T1000 (cell line): ENCODE data around the gene PBX3.
"Not testable (repeated sequence)": the region's sequence is repeated elsewhere in the genome, so short reads cannot be mapped to it uniquely, and the experiment has no call there.

Source experiments
- DNase-seq: peaks from one replicate; lab custom pipeline; 2025; ENCODE audit warnings: mixed read lengths; lab: John Stamatoyannopoulos, UW

The PBX3 gene

DNA sequence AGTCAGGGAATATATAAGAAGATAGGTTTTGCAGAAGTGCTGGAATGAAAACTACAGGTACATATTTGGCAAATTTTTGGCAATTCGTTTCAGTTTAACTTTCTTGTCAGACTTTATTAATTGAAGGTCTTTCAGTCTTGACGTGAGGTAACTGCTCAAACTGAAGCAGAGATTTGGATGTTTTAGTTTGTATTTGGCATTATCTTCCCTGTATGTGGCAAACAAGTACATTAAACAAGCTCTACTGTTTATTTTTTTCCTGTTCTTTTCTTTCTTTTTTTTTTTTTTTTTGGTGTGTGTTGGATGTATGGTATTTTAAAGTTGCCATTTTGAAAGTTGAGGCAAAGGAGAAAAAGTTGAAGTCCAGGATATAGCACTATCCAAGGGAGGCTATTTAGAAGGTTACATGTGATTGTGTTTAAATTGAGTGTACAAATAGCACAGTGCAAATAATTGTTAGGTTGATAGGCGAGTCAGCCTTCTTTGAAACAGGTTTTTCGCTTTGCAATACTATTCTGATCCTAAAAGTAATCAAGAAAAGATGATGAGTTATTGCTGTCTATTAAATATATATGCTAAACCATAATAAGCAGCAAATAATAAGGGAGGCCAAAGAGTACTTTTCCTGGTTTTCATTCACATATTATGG is 2.2 kb downstream of the PBX3 start:
- DNase-seq: no peak

DNA sequence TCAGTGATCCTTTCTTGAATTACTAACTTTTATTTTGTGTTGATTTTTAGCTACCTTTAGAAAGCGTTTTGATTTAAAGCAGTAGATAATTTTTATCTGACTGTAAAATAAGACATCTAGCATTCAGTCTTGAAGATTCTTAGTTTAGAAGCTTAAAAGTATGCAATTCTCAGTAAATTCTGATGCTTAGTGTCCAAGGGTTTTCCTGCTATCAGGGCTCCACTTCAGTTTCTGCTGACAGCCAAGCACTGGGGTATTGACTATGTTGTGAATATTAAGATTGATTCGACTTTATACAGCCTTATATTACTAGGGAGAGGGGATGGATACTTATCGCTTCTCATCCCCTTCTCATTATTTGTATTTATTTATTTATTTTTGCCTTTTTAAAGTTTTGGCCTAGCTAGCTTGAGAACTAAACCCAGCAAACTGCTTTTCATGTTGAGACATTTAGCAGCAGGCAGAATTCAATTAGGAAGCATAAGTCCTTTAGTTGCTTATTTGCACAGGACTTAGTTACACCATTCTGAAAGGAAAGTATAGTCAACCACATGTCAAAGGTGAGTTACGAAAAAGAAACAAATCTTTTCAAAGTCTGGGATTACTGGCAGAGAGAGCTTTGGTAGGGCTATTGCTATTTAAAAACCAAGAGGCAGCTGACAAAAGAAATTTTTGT is 2.9 kb downstream of the PBX3 start:
- no peak for DNase-seq

DNA sequence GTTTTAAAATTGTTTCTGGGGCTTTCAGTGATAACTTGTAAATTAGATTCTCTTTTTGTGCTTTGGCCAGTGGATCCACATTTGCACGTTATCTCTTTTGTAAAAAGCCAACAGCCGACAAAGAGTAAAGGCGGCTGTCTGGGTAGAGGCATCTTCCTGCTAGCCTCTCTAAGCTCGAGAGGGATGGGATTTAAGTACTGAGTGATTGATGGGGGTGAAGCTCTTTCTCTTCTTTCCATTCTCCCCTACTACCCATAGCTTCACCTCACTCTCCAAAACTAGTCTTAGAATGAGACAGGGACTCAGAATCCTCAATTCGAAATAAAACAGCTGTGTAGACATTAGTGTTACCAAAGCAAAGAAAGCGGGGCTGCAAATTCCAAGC is 3.4 kb downstream of the PBX3 start:
- DNase-seq: no peak

DNA sequence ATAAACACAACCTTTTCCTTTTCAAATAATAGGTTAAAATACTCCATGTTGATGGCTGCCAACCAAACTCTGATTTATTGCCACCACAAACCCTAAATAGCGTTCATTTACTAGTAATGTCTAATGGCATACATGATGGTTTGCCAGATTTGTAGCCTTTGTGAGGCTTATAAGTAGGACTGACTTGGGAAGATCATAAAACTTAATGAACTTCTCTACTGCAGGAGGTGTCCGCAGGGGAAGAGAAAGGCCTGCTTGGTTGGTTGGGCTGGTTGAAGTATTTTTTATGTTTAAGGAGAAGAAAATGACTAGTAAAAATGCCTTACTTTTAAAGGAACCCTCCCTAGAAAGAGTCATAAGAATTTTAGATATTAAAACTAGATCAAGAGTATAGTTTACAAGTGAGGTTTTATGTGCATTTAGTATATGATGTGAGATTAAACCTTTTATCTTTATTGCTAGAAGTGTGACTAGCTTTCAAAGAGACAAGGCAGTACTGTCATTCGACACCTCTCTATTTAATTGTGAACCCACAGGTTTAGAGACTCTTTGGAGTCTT is 5.0 kb downstream of the PBX3 start:
- DNase-seq: no peak

DNA sequence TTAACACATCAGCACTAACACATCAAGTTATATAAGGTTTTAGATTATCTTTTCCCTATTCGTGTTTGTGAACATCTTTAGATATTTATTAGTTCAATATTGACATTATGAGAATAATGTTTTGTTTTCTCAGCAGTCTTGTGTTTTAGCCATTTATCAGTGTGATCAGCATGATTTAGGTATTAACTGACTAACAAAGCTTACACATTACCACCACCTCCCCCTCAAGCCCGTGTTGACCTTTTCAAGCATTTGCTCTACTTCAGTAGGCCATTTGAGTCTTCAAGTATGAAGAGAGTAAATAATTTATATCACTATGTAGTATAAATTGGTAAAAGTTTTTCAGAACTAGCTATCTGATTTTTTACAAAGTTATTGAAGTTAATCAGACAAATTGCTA is 6.9 kb downstream of the PBX3 start:
- DNase-seq: no peak

DNA sequence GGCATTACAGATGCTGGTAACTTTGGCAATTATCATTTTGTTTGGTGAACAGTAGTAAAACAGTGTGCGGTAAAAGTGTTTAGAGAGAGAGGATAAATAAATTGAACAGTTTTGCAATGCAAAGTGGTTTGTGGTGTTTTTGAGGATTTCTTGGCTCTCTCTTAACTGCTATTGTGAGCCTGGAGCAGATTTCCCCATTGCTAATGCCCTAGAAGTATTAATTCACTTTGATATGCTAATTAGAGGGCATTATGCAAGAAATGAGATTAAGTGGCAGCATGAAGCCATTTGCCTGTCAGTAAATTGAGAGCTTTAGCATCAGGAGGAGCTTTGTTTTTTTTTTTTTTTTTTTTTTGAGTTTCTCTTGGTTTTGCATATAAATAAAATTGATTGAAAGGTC is 8.2 kb downstream of the PBX3 start:
- no peak for DNase-seq

DNA sequence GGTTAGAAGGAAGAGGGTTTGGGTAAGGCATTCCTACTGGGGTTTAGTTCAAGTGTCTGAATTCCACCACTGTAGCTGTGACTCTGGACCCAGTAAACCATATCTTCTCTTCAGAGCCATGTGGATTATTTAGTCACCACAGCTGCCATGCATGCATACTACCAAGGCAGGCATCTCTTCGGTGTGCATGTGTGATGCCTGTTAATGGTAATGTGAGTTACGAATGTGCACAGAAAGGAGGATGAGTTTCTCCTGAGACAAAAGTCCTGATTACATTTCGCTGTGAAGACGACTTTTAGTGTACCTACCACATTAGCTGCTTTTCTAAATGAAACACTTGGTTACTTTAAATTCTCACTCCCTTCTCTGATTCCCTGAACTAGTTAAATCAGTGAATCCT is 9.3 kb downstream of the PBX3 start:
- no peak for DNase-seq

DNA sequence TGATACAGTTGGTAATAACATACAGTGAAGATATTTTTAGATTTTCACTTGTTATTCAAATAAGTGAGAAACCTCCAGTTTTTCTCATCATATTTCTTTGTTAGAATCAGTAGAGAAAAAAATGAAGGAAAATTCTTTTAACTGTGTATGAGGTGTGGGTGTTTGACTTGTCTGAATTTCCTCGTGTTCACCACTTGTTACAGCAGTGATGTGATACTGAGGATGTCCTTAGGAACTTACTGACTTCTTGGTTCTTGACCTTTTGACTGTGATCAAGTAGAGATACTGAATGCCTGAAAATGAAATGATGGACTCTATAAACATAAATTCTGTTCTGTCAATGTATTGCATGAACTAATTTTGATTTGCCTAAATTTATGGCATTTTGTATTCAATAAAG is 10.7 kb downstream of the PBX3 start:
- DNase-seq: no peak

DNA sequence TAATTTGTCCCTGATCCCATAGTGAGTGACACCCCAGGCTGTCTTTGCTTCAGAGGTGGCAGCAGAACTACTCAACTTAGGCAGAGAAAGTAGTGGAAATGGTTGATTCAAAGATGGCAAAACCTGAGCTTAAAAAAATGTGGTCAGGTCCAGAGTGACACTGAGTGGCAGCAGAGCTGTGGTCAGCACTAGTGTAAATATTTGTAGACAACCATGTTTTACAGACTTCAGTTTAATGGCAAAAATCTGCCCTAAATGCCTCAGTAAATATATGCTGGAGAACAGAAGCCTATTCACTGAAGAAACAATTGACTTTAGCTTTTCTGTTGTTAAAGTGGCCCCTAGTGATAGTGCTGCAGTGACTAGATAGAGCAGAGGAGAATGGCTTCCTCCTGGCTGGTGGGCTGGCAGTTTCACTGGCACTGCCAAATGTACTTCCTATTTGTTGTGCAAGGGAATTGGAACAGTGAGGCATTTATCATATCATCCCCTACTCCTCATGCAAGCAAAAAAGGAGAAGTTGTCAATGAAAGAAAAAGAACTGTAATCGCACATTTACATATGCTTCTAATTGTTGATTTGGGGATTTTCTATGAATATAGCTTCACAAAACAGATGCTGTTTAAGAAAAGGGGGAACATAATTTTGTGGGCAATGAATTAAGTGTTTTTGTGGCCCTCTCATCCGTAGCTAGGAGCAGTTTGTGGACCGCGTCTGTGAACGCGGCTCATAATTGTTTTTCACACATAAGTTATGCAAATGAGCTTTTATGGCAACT is 12.0 kb downstream of the PBX3 start:
- no peak for DNase-seq

DNA sequence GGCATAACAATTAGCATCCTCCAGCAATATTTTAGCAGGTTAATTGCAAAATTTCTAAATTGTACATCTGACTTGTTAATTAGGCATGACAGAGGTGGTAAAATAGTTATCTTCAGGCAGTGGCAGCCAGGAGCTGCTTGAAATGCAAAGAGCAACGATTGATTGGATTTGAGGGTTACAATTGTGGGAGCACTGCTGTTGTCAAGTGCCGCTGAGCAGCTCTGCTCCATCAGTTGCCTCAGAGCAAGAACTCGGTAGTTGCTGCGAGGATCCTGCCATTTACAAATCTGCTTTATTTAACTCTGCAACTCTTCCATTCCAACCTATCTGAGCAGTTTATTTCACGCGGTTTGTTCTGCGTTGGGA is 12.6 kb downstream of the PBX3 start:
- DNase-seq: no peak

DNA sequence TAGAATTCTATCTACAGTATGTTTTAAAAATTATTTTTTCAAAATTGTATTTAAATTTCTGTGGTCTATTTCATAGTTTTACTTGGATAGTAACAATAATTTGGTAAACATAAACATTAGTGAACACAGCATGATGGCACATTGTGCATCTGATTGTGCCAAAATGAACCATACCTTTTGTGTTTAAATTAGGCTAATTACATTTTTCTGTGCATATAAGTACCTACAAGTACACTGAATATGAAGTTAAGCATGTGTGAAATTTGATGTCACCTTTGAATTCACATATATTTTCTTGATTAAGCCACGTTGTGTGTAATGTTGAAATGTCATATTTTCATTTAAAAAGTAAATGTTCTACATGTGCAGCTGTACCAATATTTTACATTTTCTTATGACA is 13.4 kb downstream of the PBX3 start:
- no peak for DNase-seq

DNA sequence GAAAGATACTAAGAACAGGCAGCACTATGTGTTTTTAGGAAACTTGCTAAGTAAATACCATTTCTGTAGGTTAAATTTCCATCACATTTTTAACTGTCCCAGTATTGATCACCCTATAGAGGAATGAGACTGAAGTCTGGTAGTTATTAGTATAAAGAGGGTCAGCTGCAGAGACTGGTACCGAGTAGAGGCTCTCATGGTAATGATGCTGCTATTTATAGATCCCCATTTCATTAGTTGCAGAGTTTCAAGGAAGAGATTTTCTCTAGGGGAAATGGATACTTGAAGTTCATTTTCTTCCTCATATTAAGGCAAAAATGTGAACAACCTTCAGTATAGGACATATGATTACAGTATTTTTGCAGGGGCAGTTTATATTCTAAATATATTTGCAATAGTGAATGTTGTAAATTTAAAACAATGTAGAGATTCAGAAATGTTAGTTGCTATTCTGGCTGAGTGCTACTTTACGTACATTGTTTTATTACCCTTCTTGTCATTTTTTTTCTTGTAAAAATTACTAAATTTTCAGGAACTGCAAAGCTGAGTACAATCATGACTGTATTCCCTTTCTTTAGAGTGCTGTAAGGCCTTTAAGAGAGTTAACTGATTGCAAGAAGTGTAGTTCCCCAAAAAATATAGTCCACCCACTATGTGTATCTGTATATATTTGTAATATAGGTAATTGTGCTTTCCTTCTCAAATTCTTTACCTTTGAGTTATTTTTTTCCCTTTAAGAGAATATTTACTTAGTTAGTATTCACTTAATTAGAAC is 14.7 kb downstream of the PBX3 start:
- no peak for DNase-seq

DNA sequence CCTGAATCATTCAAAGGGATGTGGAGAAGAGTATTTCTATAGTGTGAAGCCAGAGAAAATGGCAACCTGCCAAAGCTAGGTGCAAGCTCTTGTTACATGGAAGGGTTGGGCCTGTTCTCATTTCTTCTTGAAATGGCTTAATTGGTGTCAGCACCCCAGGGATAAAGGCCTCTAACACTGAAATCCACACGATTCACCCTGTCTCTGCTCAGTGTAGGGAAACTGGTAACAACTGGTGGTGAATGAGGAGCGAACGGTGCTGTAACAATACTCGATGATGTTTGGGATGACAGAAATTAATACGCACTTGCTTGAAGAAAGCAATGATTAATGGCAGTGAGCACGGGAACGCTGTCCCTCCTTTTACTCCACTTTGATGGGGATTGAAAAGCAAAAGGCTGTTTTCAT is 16.2 kb downstream of the PBX3 start:
- DNase-seq: no peak

DNA sequence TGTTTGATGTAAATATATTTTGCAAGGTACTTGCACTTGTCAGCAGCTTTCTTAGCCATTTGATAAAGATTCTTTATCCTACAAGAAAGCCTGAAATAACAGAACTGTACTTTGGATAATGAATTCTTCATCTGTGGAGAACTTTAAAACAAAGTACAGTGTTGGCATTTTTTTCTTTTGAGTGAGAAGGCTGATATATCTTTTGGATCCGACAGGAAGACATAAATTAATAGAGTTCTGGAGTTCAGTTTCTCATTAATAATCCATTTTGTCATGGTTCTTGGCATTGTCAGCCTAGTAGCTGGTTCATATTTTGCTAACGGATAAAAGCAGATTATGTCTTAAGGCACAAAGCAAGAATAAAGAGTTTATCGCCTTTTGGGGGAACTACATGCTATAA is 17.0 kb downstream of the PBX3 start:
- no peak for DNase-seq

DNA sequence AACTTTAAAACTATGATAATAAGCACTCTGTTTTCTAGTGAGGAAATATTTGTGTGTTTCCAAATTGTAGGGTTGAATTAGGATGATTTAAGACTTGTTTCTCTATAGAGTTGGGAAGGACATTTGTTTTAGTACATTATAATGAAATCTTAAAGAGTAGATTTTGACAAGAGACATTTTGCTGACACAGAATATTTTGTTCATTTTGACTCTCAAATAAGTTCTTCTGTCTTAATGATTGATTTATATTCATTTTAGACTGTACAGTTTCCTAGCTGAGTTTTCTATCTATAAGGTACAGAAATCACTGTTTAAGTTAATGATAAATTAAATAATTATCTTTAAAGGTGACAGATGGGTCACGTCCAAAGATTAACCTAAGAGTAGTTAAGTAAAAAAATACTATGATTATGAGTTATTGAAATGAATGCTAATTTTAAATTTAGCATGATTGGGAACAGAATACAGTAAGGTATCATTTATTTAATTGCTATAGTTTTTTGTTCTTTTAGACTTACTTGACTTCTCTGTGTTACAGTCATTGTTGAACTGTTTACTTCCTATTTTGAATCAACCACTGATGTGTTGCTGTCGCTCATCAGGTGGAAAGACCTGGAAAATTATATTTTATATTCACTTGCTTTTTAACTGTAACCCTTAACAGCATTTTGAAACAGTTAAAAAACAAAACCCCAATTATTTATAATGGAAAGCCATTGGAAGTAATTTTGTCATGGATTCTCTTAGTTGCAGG is 19.5 kb downstream of the PBX3 start:
- DNase-seq: no peak

DNA sequence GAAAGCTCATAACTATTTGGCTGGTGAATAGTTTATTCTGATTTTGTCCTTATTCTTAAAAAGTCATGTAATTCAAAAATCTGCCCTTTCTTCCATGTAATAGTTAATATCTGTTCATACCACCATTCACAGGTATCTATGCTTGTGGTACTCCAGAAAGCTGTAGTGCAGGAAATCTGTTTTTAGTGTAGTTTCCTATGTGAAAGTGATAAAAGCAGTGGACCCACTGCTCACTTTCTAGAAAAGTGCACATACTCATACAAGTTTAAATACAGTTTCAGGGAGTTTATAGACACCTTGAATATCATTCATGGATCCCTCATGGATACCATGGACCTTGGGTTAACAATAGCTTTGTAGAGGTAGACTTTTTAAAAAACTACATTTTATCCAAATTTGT is 20.2 kb downstream of the PBX3 start:
- no peak for DNase-seq

DNA sequence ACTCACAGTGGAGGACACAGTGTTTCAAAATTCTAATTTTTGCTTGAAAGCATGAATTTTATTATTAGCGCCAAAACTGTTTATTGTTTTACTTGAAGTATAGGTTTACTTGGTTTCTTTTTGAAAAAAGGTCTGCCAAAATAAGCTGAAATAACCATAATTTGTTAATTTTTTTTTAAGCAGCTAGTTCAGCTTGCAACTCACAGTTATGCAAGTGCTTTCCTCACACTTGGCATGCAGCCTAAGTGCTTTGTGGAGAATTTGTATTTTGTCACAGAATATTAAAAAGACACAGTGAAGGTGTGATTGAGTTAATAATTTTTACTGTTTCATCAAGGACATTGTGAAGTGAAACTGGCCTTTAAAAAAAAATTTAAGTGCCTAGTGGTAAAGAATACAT is 21.6 kb downstream of the PBX3 start:
- DNase-seq: no peak

DNA sequence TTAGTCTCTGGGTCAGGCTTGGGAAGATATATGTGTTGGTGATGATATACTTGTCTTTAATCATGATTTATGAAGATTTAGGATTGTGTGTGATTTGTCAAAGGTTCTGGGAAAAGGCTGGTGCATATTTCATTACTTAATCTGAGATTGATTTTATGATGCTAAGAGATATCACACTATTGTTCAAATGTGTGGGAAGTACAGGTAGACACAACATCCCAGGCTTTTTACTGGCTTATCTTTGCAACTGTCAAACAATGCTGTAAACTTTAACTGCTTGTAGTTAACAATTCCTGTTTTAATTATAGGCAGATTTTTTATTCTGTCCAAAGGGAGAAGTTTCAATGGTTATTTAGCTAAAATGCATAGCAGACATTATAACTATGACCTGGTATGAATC is 23.9 kb downstream of the PBX3 start:
- DNase-seq: no peak

DNA sequence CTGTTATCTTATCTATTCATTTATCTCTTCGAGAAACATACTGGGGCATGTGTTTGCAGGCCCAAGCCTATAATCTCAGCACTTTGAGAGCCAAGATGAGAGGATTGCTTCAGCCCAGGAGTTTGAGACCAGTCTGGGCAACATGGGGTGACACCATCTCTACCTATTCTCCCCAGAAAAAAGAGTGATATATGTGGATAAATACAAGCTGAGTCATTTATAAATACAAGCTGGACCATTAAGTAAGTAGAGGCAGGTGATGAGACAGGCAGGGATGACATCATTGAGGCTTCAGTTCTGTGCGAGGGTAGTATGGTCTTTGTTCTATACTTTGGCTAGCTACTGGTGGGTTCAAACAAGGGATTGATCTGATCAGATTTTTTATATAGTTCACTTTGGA is 25.6 kb downstream of the PBX3 start:
- no peak for DNase-seq

DNA sequence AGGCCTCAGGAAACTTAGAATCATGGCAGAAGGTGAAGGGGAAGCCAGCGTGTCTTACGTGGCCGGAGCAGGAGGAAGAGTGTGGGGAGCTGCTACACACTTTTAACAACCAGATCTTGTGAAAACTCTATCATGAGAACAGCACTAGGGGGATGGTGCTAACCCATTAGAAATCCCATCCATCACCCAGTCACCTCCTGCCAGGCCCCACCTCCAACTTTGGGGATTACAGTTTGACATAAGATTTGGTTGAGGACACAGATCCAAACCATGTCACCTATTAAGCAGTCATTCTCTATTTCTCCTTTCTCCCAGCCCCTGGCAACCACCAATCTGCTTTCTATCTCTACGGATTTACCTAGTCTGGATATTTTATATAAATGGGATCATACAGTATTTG is 26.9 kb downstream of the PBX3 start:
- no peak for DNase-seq

DNA sequence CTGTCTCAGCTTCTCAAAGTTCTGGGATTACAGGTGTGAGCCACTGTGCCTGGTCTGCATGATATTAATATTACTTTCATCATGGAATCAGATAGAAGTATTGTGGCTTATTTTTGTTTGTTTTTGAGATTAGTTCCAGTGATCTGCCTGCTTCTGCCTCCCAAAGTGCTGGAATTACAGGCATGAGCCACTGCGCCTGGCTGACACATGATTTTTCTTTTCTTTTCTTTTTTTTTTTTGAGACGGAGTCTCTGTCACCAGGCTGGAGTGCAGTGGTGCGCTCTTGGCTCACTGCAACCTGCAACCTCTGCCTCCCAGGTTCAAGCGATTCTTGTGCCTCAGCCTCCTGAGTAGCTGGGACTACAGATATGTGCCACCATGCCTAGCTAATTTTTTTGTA is 29.6 kb downstream of the PBX3 start:
- not testable (repeated sequence) for DNase-seq
